ENCODE results near the gene CACNA1C.
A peak's percentile ranks its signal among the peaks of the same experiment; 100 is the strongest.

The CACNA1C gene

DNA sequence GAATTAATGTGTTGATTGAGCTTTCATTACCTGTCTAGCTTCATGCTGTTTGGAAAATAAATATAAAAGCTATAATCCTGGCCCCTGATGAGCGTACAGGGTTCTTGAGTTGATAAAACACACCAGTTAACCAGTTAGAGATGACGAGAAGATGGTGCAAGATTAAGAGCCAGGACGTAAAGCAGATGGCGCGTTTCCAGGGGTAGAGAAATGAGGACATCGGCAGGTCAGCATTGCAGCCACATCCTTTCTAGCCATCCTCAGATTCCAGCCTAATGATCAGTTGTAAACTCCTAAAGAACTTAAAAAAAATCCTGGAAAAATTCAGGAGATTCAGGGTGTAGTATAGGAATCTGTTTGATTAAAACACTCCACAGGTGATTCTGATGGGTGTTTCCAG lies 203.7 kb downstream of the CACNA1C start:
- TF ChIP-seq, protein P1, sequence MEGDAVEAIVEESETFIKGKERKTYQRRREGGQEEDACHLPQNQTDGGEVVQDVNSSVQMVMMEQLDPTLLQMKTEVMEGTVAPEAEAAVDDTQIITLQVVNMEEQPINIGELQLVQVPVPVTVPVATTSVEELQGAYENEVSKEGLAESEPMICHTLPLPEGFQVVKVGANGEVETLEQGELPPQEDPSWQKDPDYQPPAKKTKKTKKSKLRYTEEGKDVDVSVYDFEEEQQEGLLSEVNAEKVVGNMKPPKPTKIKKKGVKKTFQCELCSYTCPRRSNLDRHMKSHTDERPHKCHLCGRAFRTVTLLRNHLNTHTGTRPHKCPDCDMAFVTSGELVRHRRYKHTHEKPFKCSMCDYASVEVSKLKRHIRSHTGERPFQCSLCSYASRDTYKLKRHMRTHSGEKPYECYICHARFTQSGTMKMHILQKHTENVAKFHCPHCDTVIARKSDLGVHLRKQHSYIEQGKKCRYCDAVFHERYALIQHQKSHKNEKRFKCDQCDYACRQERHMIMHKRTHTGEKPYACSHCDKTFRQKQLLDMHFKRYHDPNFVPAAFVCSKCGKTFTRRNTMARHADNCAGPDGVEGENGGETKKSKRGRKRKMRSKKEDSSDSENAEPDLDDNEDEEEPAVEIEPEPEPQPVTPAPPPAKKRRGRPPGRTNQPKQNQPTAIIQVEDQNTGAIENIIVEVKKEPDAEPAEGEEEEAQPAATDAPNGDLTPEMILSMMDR (IDR thresholded peaks at IDR 0.05; ENCODE audit: low read depth, low read length), result no peak
- peak overlapping the region; percentile 2; the same call in 1 of the 2 replicates for H3K4me3 ChIP-seq (ENCODE audit: low read depth, low read length)

DNA sequence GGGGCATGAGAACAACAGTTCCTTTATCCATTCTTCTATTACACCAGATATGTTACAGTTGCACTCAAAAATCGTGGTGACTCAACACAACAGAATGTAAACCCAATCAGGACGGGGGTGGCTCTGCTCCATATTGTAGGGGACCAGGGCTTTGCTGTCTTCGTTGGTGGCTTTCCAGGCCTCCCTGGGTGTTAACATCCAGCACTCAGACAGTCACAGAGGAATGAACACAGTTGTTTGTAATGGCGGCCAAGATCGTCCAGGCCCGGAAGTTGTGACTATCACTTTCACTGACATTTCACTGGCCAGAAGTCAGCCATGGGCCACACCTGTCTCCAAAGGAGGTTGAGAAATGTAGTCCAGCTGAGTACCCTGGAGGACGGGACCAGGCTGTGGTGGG lies 204.1 kb downstream of the CACNA1C start:
- no peak overlapping the region for H3K4me3 ChIP-seq (ENCODE audit: low read depth, low read length)
- TF ChIP-seq, protein P1 (IDR thresholded peaks at IDR 0.05; ENCODE audit: low read depth, low read length), result no peak

DNA sequence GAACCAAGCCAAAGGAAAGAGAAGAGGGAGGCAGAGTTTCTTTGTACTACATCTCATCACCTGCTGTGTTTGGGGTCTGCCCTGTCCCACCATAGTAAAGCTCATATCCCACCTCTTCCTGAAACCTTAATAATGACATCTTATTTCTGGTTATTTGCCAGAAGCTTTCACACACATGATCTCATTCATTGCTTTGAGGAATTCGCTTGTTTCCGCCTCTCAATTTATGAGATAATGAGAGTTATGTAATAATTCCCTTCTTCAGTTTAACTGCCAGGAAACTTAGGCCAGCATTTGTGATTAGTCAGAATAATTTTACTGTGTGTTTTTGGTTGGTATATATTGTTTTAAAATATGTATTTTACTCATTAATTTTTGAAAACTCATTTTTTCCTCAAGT lies 205.2 kb downstream of the CACNA1C start:
- H3K4me3 ChIP-seq (ENCODE audit: low read depth, low read length), result no peak overlapping the region

DNA sequence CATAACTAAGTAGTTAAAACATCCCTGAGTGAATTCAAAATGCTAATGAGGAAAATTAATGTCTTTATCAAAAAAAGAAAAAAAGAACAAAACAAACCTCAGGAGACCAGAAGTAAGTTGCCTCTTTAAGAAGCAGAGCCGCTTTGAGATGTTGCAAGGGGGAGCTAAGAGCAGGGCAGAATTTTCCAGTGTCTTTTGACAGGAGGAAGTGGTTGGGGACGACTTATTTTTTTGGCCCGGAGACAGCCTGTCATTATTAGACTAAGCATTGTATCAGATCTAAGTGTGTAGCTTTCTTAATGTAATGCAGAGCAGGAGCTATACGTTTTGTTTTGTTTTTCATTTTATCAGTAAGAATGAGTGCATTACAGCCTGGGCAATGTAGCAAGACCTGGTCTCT lies 206.6 kb downstream of the CACNA1C start:
- TF ChIP-seq, protein P1 (IDR thresholded peaks at IDR 0.05; ENCODE audit: low read depth, low read length), result no peak
- H3K4me3 ChIP-seq (ENCODE audit: low read depth, low read length), result no peak overlapping the region

More for the DNA sequence above, 205.2 kb downstream of the CACNA1C start:
- TF ChIP-seq, protein P1 (IDR thresholded peaks at IDR 0.05; ENCODE audit: low read depth, low read length), result no peak

DNA sequence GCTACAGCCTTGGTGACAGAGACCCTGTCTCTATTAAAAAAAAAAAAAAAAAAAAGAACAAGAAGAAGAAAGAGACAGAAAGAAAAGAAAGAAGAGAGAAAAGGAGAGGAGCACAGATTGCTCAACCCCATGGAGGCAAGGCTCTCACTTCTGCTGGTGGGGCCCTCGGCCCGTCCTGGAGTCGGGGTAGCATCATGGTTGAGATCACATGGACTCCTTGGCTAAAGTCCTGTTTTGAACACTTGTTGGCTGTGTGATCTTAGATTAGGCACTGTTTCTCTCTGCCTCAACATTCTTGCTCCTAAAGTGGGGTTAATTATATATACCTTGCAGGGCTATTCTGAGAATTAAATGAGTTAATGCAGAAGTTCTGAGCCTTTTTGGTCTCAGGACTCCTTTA lies 207.7 kb downstream of the CACNA1C start:
- H3K4me3 ChIP-seq (ENCODE audit: low read depth, low read length), result no peak overlapping the region
- TF ChIP-seq, protein P1 (IDR thresholded peaks at IDR 0.05; ENCODE audit: low read depth, low read length), result no peak

DNA sequence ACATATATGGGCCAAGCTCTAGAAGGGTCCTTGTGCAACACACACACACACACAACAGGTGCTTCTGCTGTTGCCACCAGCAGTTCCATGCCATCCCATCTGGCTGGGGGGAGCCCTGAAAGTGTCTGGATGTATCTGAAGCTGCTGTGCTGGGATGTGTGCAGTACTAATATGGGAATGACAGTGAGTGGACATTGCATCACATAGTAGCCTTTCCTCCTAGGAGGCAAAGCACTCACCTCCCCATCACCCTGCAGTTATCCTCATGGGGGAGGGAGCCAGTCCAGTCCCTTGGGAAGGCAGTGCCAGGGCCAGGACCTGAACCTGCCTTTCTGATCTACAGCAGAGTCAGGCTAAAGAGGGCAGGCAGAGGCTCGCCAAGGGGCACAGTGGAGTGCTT lies 208.9 kb downstream of the CACNA1C start:
- TF ChIP-seq, protein P1 (IDR thresholded peaks at IDR 0.05; ENCODE audit: low read depth, low read length), result no peak
- no peak overlapping the region for H3K4me3 ChIP-seq (ENCODE audit: low read depth, low read length)

DNA sequence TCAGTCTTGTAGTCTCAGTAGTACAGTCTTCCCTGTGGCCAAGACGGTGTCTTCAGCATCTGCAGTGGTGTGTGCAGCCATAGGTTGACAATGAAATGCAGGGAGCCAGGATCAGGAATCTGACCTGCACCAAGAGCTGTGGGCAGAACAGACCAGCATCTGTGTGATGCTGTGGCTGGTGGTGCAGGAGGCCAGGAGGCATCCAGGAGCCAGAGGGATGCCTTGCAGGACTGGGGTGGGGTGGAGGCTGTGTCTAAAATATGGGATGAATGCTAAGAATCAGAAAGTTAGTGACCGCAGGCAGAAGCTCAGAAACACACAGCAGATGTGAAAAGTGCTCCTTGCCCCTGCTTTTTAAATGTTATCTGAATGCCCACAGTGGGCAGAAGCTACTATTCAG lies 209.7 kb downstream of the CACNA1C start:
- TF ChIP-seq, protein P1 (IDR thresholded peaks at IDR 0.05; ENCODE audit: low read depth, low read length), result no peak
- H3K4me3 ChIP-seq (ENCODE audit: low read depth, low read length), result no peak overlapping the region

Data from WI38 (cell line).